Esophagus muscularis mucosa (tissue), 3 donors: ENCODE measurements around the gene ARHGAP24.

Source experiments
- CTCF ChIP-seq, 3 experiments: fragments of 200-600 bp in 2 of 3; fragments of 450-650 bp in 1 of 3; sonication (generic) in 2 of 3; IDR thresholded peaks; one replicate each; pipeline ENCODE4 v1.5.1; 2017 to 2019; ENCODE audit warnings: antibody characterized with exemption in 3 of 3, mild to moderate bottlenecking in 2 of 3, moderate library complexity in 1 of 3
- POLR2A ChIP-seq: fragments of 450-650 bp; IDR thresholded peaks from one replicate; pipeline ENCODE4 v1.6.1; 2017; ENCODE audit warnings: antibody characterized with exemption, moderate library complexity, mild to moderate bottlenecking, low read depth

GRCh38 chr4:85737254-85737653 is 262.3 kb downstream of the ARHGAP24 start:
- TF ChIP-seq CTCF (IDR thresholded peaks at IDR 0.05) (no peak), POLR2A (no peak)
